Measurements from ENCODE around the gene FPR2. TPM values are rescaled to one million over a fixed set of nuclear protein-coding genes. Genes with fewer than 3 reads are reported as not detected.

The FPR2 gene
- total and polyA plus RNA-seq, 9 of the 15 experiments (the other 6 are each of a cell fraction or from before 2014, with no cell fraction given) = 0.03 to 0.15 (median 0.07) TPM; not detected in 6

DNA sequence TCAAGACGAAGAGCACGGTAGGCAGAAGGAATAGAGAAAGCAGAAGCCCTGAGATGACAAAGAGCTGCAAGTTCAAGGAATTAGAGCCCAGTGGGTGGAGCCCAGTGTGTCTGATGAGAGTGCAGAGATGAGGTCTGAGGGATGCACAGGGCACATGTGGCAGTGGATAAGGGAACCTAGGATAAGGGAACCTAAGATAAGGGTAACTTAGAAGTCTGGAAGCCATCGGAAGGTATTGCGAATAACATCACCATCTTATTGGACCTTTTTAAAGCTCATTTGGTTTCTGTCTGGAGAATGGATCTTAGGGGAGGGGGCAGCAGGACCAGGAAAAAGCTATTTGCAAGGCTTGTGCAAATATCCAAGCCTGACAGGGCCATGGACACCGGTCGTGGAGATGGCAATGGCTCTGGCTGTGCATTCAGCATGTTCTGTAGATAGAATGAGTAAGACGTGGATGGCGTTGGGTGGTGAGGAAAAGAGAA, 35.3 kb downstream of the FPR2 start:
- 1% methylated on average over 8 of the region's 8 CpGs for WGBS (ENCODE audit: insufficient coverage, low coverage, missing lambda C conversion rate)
- POLR2A ChIA-PET = interaction anchor here (0.6 to 1.8 kb wide), 9 partner anchors 9 to 406 kb away, joined by 3 to 7 read pairs (median 5); partner anchors contain the start of genes C19orf84 and ZNF841
- Histone ChIP-seq H3K9me3 (replicated peaks; ENCODE audit: control insufficient read depth, insufficient read depth, low read depth, low read length) (no peaks in the 10 kb centered on the region), H3K27ac (ENCODE audit: extremely low read depth, low read depth, low read length) (peak overlapping the region; percentile 71), H3K4me2 (ENCODE audit: insufficient read depth, low read length) (peak overlapping the region; percentile 85), H3K4me1 (replicated peaks in 1 of 2; ENCODE audit: control insufficient read depth in 2 of 2, insufficient read depth in 2 of 2, low read length in 2 of 2) (peaks cover 36 to 75% of the 10 kb centered on the region in 2 experiments), H2AFZ (ENCODE audit: low read depth, low read length) (peak overlapping the region; percentile 66), H3K4me3 (peak overlapping the region; percentile 35), H3K27me3 (ENCODE audit: control insufficient read depth in 2 of 2, insufficient read depth in 2 of 2, low read length in 2 of 2) (no peaks in the 10 kb centered on the region), H3K79me2 (ENCODE audit: control insufficient read depth, insufficient read depth, low read length) (peaks cover 27% of the 10 kb centered on the region), H3K36me3 (ENCODE audit: control insufficient read depth, insufficient read depth, low read length) (no peaks in the 10 kb centered on the region; the same call in 2 of the 3 replicates), H3K9me1 (ENCODE audit: control insufficient read depth, insufficient read depth, low read length) (no peaks in the 10 kb centered on the region), H4K20me1 (replicated peaks; ENCODE audit: control insufficient read depth, insufficient read depth, low read length) (no peaks in the 10 kb centered on the region), H3K9ac (ENCODE audit: insufficient read depth in 1 of 2, low read depth in 2 of 2, low read length in 2 of 2) (peak overlapping the region; percentile 53 to 58; a peak in 3 of 4 replicates)
- FAIRE-seq (peak; percentile 91), ATAC-seq (peak; percentile 82), DNase-seq (ENCODE audit: extremely low read depth in 1 of 4, low spot score in 3 of 4) (peak; percentile 63 to 95 (median 76))
- intact Hi-C loops (cut with micrococcal nuclease) = loop anchor here (5.0 kb wide), 1 partner anchor 94 kb away; no protein-coding TSS in a partner anchor
- CTCF ChIA-PET (ENCODE audit: low intra/inter-chr PET ratio) = no interaction called here
- in situ Hi-C loops (cut with MboI) = no loop called here
- BruUV-seq (replicated peaks) = no TSS peak
- no peak for TF ChIP-seq ZNF23 (CRISPR knock-in tag; IDR thresholded peaks at IDR 0.05)
- peak; percentile 75 for TF ChIP-seq LEF1 (IDR thresholded peaks at IDR 0.05)
- TF ChIP-seq, protein P1, sequence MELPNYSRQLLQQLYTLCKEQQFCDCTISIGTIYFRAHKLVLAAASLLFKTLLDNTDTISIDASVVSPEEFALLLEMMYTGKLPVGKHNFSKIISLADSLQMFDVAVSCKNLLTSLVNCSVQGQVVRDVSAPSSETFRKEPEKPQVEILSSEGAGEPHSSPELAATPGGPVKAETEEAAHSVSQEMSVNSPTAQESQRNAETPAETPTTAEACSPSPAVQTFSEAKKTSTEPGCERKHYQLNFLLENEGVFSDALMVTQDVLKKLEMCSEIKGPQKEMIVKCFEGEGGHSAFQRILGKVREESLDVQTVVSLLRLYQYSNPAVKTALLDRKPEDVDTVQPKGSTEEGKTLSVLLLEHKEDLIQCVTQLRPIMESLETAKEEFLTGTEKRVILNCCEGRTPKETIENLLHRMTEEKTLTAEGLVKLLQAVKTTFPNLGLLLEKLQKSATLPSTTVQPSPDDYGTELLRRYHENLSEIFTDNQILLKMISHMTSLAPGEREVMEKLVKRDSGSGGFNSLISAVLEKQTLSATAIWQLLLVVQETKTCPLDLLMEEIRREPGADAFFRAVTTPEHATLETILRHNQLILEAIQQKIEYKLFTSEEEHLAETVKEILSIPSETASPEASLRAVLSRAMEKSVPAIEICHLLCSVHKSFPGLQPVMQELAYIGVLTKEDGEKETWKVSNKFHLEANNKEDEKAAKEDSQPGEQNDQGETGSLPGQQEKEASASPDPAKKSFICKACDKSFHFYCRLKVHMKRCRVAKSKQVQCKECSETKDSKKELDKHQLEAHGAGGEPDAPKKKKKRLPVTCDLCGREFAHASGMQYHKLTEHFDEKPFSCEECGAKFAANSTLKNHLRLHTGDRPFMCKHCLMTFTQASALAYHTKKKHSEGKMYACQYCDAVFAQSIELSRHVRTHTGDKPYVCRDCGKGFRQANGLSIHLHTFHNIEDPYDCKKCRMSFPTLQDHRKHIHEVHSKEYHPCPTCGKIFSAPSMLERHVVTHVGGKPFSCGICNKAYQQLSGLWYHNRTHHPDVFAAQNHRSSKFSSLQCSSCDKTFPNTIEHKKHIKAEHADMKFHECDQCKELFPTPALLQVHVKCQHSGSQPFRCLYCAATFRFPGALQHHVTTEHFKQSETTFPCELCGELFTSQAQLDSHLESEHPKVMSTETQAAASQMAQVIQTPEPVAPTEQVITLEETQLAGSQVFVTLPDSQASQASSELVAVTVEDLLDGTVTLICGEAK (IDR thresholded peaks at IDR 0.05) = no peak
- TF ChIP-seq, protein P1 (CRISPR knock-in tag; IDR thresholded peaks at IDR 0.05) = no peak
- peak; percentile 94 for TF ChIP-seq TEAD4 (IDR thresholded peaks at IDR 0.05; ENCODE audit: low read length)
- TF ChIP-seq TEAD4 (CRISPR knock-in tag; IDR thresholded peaks at IDR 0.05; ENCODE audit: borderline replicate concordance) = no peak
- no peak for TF ChIP-seq ZNF324 (CRISPR knock-in tag; IDR thresholded peaks at IDR 0.05)
- TF ChIP-seq NCOA1 (IDR thresholded peaks at IDR 0.05; ENCODE audit: low read depth) = peak; percentile 67; the same call in 1 of the 2 replicates
- TF ChIP-seq GATA2 (CRISPR knock-in tag; IDR thresholded peaks at IDR 0.05) = peak; percentile 71; the same call in 1 of the 2 replicates
- peak; percentile 88 for TF ChIP-seq KLF16 (IDR thresholded peaks at IDR 0.05)
- peak; percentile 92 for TF ChIP-seq NCOR1 (IDR thresholded peaks at IDR 0.05)
- TF ChIP-seq HDAC2 (IDR thresholded peaks at IDR 0.05) = peak; percentile 97
- TF ChIP-seq HDAC3 (IDR thresholded peaks at IDR 0.05; ENCODE audit: borderline replicate concordance, partially characterized antibody) = peak; percentile 40
- TF ChIP-seq NCOA6 (IDR thresholded peaks at IDR 0.05) = peak; percentile 29; the same call in 1 of the 2 replicates
- TF ChIP-seq ATF7 (IDR thresholded peaks at IDR 0.05) = peak; percentile 71
- TF ChIP-seq RNF2 (IDR thresholded peaks at IDR 0.05) = peak; percentile 63
- no peak for TF ChIP-seq ZNF551 (CRISPR knock-in tag; IDR thresholded peaks at IDR 0.05)
- TF ChIP-seq SRSF7 (optimal IDR thresholded peaks at IDR 0.05; ENCODE audit: low read depth, low read length) = no peak

All from K562 (cell line).